ENCODE data around the gene MFSD6. TPM values are rescaled to one million over a fixed set of nuclear protein-coding genes. Genes with fewer than 3 reads are reported as not detected.

The MFSD6 gene
- total and polyA plus RNA-seq, 5 donors from 2014 or later, result 24.0 to 67.1 (median 29.2) TPM

DNA sequence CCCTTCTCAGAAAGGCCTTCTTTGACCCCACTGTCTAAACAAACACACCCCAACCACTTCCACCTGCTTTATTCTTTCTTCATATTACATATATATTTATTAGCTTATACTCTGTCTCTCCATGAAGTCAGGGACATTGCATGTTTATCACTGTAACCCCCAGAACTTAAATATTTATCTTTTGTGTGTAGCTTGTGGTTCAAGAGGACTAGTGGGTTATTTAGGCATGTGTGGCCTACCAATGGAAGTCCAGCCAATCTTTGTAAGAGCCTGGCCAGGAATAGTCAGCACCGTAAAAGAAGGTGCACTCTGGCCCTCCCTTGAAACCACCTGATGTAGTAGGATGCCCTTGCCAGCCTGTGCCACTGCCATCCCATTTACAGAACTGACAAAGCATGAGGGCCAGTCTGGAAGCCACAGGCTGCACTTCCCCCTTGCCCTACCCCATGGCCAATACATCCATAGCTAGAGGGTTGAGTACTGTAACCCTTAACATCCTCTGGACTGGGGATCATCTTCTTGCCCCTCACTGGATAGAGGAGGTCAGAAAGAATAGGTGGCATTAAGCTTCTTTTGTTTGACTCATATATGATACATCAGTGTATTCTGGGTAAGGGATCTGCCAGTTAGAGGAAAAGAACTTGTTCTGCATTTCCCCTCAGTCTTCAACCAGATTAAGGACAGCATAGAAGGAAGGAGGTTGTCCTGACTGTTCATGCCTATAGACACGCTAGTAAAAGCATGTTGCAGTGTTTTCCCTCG is 121.5 kb downstream of the MFSD6 start:
- no peak overlapping the region for H3K4me3 ChIP-seq (ENCODE audit: low read depth, low read length)
- Mint-ChIP-seq H3K4me3 (peak overlapping the region in 3 of 4 donors; percentile 3 to 65 (median 23)), H3K9me3 (peaks cover 0 to 1% (median 0%) of the 10 kb centered on the region in 7 donors), H3K27ac (peak overlapping the region; percentile 32 to 90 (median 85)), H3K36me3 (peaks cover 8% of the 10 kb centered on the region), H3K4me1 (peaks cover 28 to 84% (median 62%) of the 10 kb centered on the region in 4 donors), H3K27me3 (no peaks in the 10 kb centered on the region)
- DNase-seq, result no peak
- H3K4me1 ChIP-seq (ENCODE audit: control insufficient read depth, insufficient read depth, low read length, poor library complexity, severe bottlenecking), result peaks cover 47% of the 10 kb centered on the region
- H3K36me3 ChIP-seq (ENCODE audit: control insufficient read depth, insufficient read depth, low read length), result no peaks in the 10 kb centered on the region
- peak overlapping the region; percentile 47 for H3K27ac ChIP-seq (ENCODE audit: insufficient read depth, low read length, poor library complexity, severe bottlenecking)
- ATAC-seq (ENCODE audit: low read depth in 2 of 2), result no peak
- H3K27me3 ChIP-seq (ENCODE audit: control insufficient read depth, insufficient read depth, low read length), result no peaks in the 10 kb centered on the region
- H3K9me3 ChIP-seq (ENCODE audit: control insufficient read depth in 2 of 2, low read length in 2 of 2), result no peaks in the 10 kb centered on the region

- no peaks in the 10 kb centered on the region for H3K27me3 Mint-ChIP-seq
- peak overlapping the region; percentile 47 for H3K27ac ChIP-seq (ENCODE audit: insufficient read depth, low read length, poor library complexity, severe bottlenecking)
- H3K4me3 Mint-ChIP-seq, result peak overlapping the region in 2 of 4 donors; percentile 54 to 65
Observed at GRCh38 chr2:190530248-190530900, 122.2 kb downstream of the MFSD6 start.

DNA sequence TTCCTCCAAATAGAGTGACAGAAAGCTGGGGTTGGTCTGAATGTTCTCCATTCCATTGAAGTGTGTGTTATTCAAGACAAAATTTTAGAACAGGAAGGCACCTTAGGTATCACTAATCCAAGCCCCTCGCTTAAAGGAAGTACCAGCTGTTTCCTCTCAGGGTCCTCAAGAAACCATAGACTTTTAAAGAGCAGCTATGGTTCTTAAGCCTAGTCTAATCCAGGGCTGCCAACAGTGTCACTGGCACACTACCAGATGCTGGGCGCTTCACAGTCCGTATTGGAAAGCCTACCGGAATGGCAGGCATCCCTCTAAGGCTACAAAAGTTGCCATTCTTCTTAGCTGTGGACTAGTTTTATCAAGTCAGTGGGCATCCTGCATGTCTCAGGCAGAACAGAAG is 124.4 kb downstream of the MFSD6 start:
- DNase-seq (peak in 1 of 3 donors; percentile 44), ATAC-seq (ENCODE audit: low read depth in 2 of 2) (no peak)
- Histone ChIP-seq H3K9me3 (ENCODE audit: control insufficient read depth in 2 of 2, low read length in 2 of 2) (peaks cover 0 to 5% of the 10 kb centered on the region in 2 experiments), H3K36me3 (ENCODE audit: control insufficient read depth, insufficient read depth, low read length) (no peaks in the 10 kb centered on the region), H3K27me3 (ENCODE audit: control insufficient read depth, insufficient read depth, low read length) (no peaks in the 10 kb centered on the region), H3K4me3 (ENCODE audit: low read depth, low read length) (peak overlapping the region; percentile 85), H3K4me1 (ENCODE audit: control insufficient read depth, insufficient read depth, low read length, poor library complexity, severe bottlenecking) (peaks cover 63% of the 10 kb centered on the region), H3K27ac (ENCODE audit: insufficient read depth, low read length, poor library complexity, severe bottlenecking) (peak overlapping the region; percentile 96)
- H3K36me3 Mint-ChIP-seq, result peaks cover 8% of the 10 kb centered on the region
- H3K27ac Mint-ChIP-seq, result peak overlapping the region; percentile 99 to 100 (median 99)
- peak overlapping the region; percentile 95 to 100 (median 96) for H3K4me3 Mint-ChIP-seq
- H3K9me3 Mint-ChIP-seq, result peaks cover 0 to 9% (median 0%) of the 10 kb centered on the region in 7 donors
- no peaks in the 10 kb centered on the region for H3K27me3 Mint-ChIP-seq
- peaks cover 23 to 82% (median 50%) of the 10 kb centered on the region in 4 donors for H3K4me1 Mint-ChIP-seq

More at GRCh38 chr2:190530248-190530900, 122.2 kb downstream of the MFSD6 start:
- Mint-ChIP-seq H3K36me3 (peaks cover 8% of the 10 kb centered on the region), H3K9me3 (peaks cover 0 to 1% (median 0%) of the 10 kb centered on the region in 7 donors), H3K4me1 (peaks cover 28 to 87% (median 59%) of the 10 kb centered on the region in 4 donors), H3K27ac (peak overlapping the region; percentile 32 to 87 (median 63))
- DNase-seq, result peak in 1 of 3 donors; percentile 40
- ATAC-seq (ENCODE audit: low read depth in 2 of 2), result no peak
- H3K27me3 ChIP-seq (ENCODE audit: control insufficient read depth, insufficient read depth, low read length), result no peaks in the 10 kb centered on the region
- H3K9me3 ChIP-seq (ENCODE audit: control insufficient read depth in 2 of 2, low read length in 2 of 2), result no peaks in the 10 kb centered on the region
- no peak overlapping the region for H3K4me3 ChIP-seq (ENCODE audit: low read depth, low read length)
- no peaks in the 10 kb centered on the region for H3K36me3 ChIP-seq (ENCODE audit: control insufficient read depth, insufficient read depth, low read length)
- H3K4me1 ChIP-seq (ENCODE audit: control insufficient read depth, insufficient read depth, low read length, poor library complexity, severe bottlenecking), result peaks cover 54% of the 10 kb centered on the region

GRCh38 chr2:190533175-190533967 is 125.2 kb downstream of the MFSD6 start:
- H3K4me1 ChIP-seq (ENCODE audit: control insufficient read depth, insufficient read depth, low read length, poor library complexity, severe bottlenecking), result peaks cover 63% of the 10 kb centered on the region
- peaks cover 0 to 9% of the 10 kb centered on the region in 2 experiments for H3K9me3 ChIP-seq (ENCODE audit: control insufficient read depth in 2 of 2, low read length in 2 of 2)
- no peaks in the 10 kb centered on the region for H3K27me3 Mint-ChIP-seq
- peak overlapping the region; percentile 99 to 100 (median 99) for H3K27ac Mint-ChIP-seq
- ATAC-seq (ENCODE audit: low read depth in 2 of 2) (no peak), DNase-seq (no peak)
- peaks cover 3% of the 10 kb centered on the region for H3K36me3 Mint-ChIP-seq
- H3K9me3 Mint-ChIP-seq, result peaks cover 0 to 13% (median 4%) of the 10 kb centered on the region in 7 donors
- H3K4me3 ChIP-seq (ENCODE audit: low read depth, low read length), result peak overlapping the region; percentile 85
- H3K4me3 Mint-ChIP-seq, result peak overlapping the region; percentile 95 to 100 (median 96)
- H3K36me3 ChIP-seq (ENCODE audit: control insufficient read depth, insufficient read depth, low read length), result no peaks in the 10 kb centered on the region
- H3K27ac ChIP-seq (ENCODE audit: insufficient read depth, low read length, poor library complexity, severe bottlenecking), result peak overlapping the region; percentile 96
- H3K27me3 ChIP-seq (ENCODE audit: control insufficient read depth, insufficient read depth, low read length), result no peaks in the 10 kb centered on the region
- H3K4me1 Mint-ChIP-seq, result peaks cover 23 to 74% (median 46%) of the 10 kb centered on the region in 4 donors

GRCh38 chr2:190533968-190534309 is 125.8 kb downstream of the MFSD6 start:
- Histone ChIP-seq H3K4me1 (ENCODE audit: control insufficient read depth, insufficient read depth, low read length, poor library complexity, severe bottlenecking) (peaks cover 63% of the 10 kb centered on the region), H3K27ac (ENCODE audit: insufficient read depth, low read length, poor library complexity, severe bottlenecking) (peak overlapping the region; percentile 96), H3K27me3 (ENCODE audit: control insufficient read depth, insufficient read depth, low read length) (no peaks in the 10 kb centered on the region), H3K36me3 (ENCODE audit: control insufficient read depth, insufficient read depth, low read length) (no peaks in the 10 kb centered on the region), H3K9me3 (ENCODE audit: control insufficient read depth in 2 of 2, low read length in 2 of 2) (peaks cover under 1 to 12% of the 10 kb centered on the region in 2 experiments), H3K4me3 (ENCODE audit: low read depth, low read length) (peak overlapping the region; percentile 85)
- Mint-ChIP-seq H3K9me3 (peaks cover 0 to 19% (median 6%) of the 10 kb centered on the region in 7 donors), H3K27ac (peak overlapping the region; percentile 99 to 100 (median 99)), H3K27me3 (no peaks in the 10 kb centered on the region), H3K36me3 (peaks cover 7% of the 10 kb centered on the region), H3K4me3 (peak overlapping the region; percentile 95 to 100 (median 96)), H3K4me1 (peaks cover 23 to 68% (median 41%) of the 10 kb centered on the region in 4 donors)
- ATAC-seq (ENCODE audit: low read depth in 2 of 2) (peak; percentile 69 to 70), DNase-seq (peak; percentile 38 to 92 (median 67))

- Histone ChIP-seq H3K27ac (ENCODE audit: insufficient read depth, low read length, poor library complexity, severe bottlenecking) (peak within 1 kb of the TSS; percentile 96), H3K4me3 (ENCODE audit: low read depth, low read length) (peak within 1 kb of the TSS; percentile 86), H3K9me3 (ENCODE audit: control insufficient read depth in 2 of 2, low read length in 2 of 2) (peaks cover 3 to 15% of the 10 kb centered on the region in 2 experiments), H3K4me1 (ENCODE audit: control insufficient read depth, insufficient read depth, low read length, poor library complexity, severe bottlenecking) (peaks cover 59% of the 10 kb centered on the region), H3K27me3 (ENCODE audit: control insufficient read depth, insufficient read depth, low read length) (no peaks in the 10 kb centered on the region), H3K36me3 (ENCODE audit: control insufficient read depth, insufficient read depth, low read length) (no peaks in the 10 kb centered on the region)
- peak; percentile 74 to 85 (median 77) for DNase-seq
- peaks cover 0 to 23% (median 10%) of the 10 kb centered on the region in 7 donors for H3K9me3 Mint-ChIP-seq
- peak; percentile 71 to 75 for ATAC-seq (ENCODE audit: low read depth in 2 of 2)
- H3K4me3 Mint-ChIP-seq, result peak within 1 kb of the TSS; percentile 95 to 100 (median 98)
- H3K4me1 Mint-ChIP-seq, result peaks cover 18 to 62% (median 36%) of the 10 kb centered on the region in 4 donors
- peaks cover 4% of the 10 kb centered on the region for H3K36me3 Mint-ChIP-seq
- no peaks in the 10 kb centered on the region for H3K27me3 Mint-ChIP-seq
- peak within 1 kb of the TSS; percentile 99 to 100 (median 99) for H3K27ac Mint-ChIP-seq
Observed at GRCh38 chr2:190534310-190535120, 126.4 kb downstream of the MFSD6 start, which contains the start of gene NEMP2. Gene NEMP2, minus strand, starts transcription at chr2:190534722. Its CDS starts 67 bp downstream, at chr2:190534655.

Measured in CD4-positive, CD25-positive, alpha-beta regulatory T cell (primary cell).